Activated CD4-positive, alpha-beta T cell treated with anti-CD3 and anti-CD28 coated beads for 4 hours (primary cell): ENCODE data around the gene LPP.

Experiments
- DNase-seq, 2 donors: peaks; one replicate each; pipeline ENCODE4 v3.0.0-alpha.2; 2020

The LPP gene

GRCh38 chr3:188453431-188454384 is 299.8 kb downstream of the LPP start:
- DNase-seq = no peak

GRCh38 chr3:188455748-188456147 is 301.8 kb downstream of the LPP start:
- DNase-seq = no peak

GRCh38 chr3:188458756-188459155 is 304.8 kb downstream of the LPP start:
- no peak for DNase-seq

- no peak for DNase-seq
Observed at GRCh38 chr3:188465311-188465710, 311.4 kb downstream of the LPP start.

GRCh38 chr3:188468196-188468595 is 314.2 kb downstream of the LPP start:
- DNase-seq = no peak

GRCh38 chr3:188468662-188469061 is 314.7 kb downstream of the LPP start:
- DNase-seq = no peak

- DNase-seq = no peak
Observed at GRCh38 chr3:188469228-188469885, 315.4 kb downstream of the LPP start.

- no peak for DNase-seq
Observed at GRCh38 chr3:188470508-188471130, 316.7 kb downstream of the LPP start.

- no peak for DNase-seq
Observed at GRCh38 chr3:188471723-188472122, 317.8 kb downstream of the LPP start.

GRCh38 chr3:188472336-188472735 is 318.4 kb downstream of the LPP start:
- DNase-seq = no peak

GRCh38 chr3:188473045-188473444 is 319.1 kb downstream of the LPP start:
- DNase-seq = no peak

- DNase-seq = no peak
Observed at GRCh38 chr3:188473591-188474288, 319.8 kb downstream of the LPP start.

GRCh38 chr3:188476935-188477334 is 323.0 kb downstream of the LPP start:
- DNase-seq = no peak

- DNase-seq = no peak
Observed at GRCh38 chr3:188480011-188480410, 326.1 kb downstream of the LPP start.

- DNase-seq = no peak
Observed at GRCh38 chr3:188482929-188483328, 329.0 kb downstream of the LPP start.

GRCh38 chr3:188486126-188486525 is 332.2 kb downstream of the LPP start:
- no peak for DNase-seq

- DNase-seq = no peak
Observed at GRCh38 chr3:188486952-188487351, 333.0 kb downstream of the LPP start.

- no peak for DNase-seq
Observed at GRCh38 chr3:188487652-188488051, 333.7 kb downstream of the LPP start.

GRCh38 chr3:188488801-188489200 is 334.8 kb downstream of the LPP start:
- DNase-seq = no peak

- no peak for DNase-seq
Observed at GRCh38 chr3:188489639-188490405, 335.9 kb downstream of the LPP start.

GRCh38 chr3:188490416-188490815 is 336.5 kb downstream of the LPP start:
- no peak for DNase-seq

GRCh38 chr3:188491276-188491687 is 337.3 kb downstream of the LPP start:
- DNase-seq = no peak
